ENCODE data around the gene SH3GL1. TPM values are rescaled to one million over a fixed set of nuclear protein-coding genes. Genes with fewer than 3 reads are reported as not detected.

SH3GL1 gene
- total RNA-seq = 100 to 1,000 TPM in 1 of 9 donors, 10 to 100 TPM in 8; 45.5 to 112 (median 83.8) TPM
- 100 to 1,000 TPM in 1 of 3 donors, 10 to 100 TPM in 2; 20.9 to 104 (median 96.4) TPM for polyA plus RNA-seq
- long read RNA-seq, donor 1, transcript SH3GL1-201 (10 exons, 2,516 nt) = major isoform, 12 of 12 reads
- long read RNA-seq, donor 1, partial matches to known transcripts = 0 of 12 reads
- long read RNA-seq, donor 1, other reads (novel, unspliced or antisense) = 0 of 12 reads
- long read RNA-seq, donor 2, transcript SH3GL1-201 (10 exons, 2,516 nt) = major isoform, 34 of 34 reads
- long read RNA-seq, donor 2, partial matches to known transcripts = 0 of 34 reads
- long read RNA-seq, donor 2, other reads (novel, unspliced or antisense) = 0 of 34 reads
- long read RNA-seq, donor 3, transcript SH3GL1-201 (10 exons, 2,516 nt) = major isoform, 8 of 8 reads
- long read RNA-seq, donor 3, partial matches to known transcripts = 0 of 8 reads
- long read RNA-seq, donor 3, other reads (novel, unspliced or antisense) = 0 of 8 reads
- long read RNA-seq, donor 4, transcript SH3GL1-201 (10 exons, 2,516 nt) = major isoform, 6 of 16 reads
- long read RNA-seq, donor 4, partial matches to known transcripts = 3 of 16 reads
- long read RNA-seq, donor 4, other reads (novel, unspliced or antisense) = 7 of 16 reads
- long read RNA-seq, donor 5, transcript SH3GL1-201 (10 exons, 2,516 nt) = major isoform, 264 of 309 reads
- long read RNA-seq, donor 5, partial matches to known transcripts = 10 of 309 reads
- long read RNA-seq, donor 5, other reads (novel, unspliced or antisense) = 34 of 309 reads
- long read RNA-seq, donor 6, partial matches to known transcripts = 2 of 13 reads
- long read RNA-seq, donor 6, other reads (novel, unspliced or antisense) = 10 of 13 reads
- long read RNA-seq, donor 7, transcript SH3GL1-201 (10 exons, 2,516 nt) = major isoform, 14 of 14 reads
- long read RNA-seq, donor 7, partial matches to known transcripts = 0 of 14 reads
- long read RNA-seq, donor 7, other reads (novel, unspliced or antisense) = 0 of 14 reads
- long read RNA-seq, donor 8, transcript SH3GL1-201 (10 exons, 2,516 nt) = major isoform, 40 of 85 reads
- long read RNA-seq, donor 8, partial matches to known transcripts = 45 of 85 reads
- long read RNA-seq, donor 8, other reads (novel, unspliced or antisense) = 0 of 85 reads
- long read RNA-seq, donor 9, transcript SH3GL1-201 (10 exons, 2,516 nt) = major isoform, 12 of 12 reads
- long read RNA-seq, donor 9, partial matches to known transcripts = 0 of 12 reads
- long read RNA-seq, donor 9, other reads (novel, unspliced or antisense) = 0 of 12 reads
- long read RNA-seq, donor 10, transcript SH3GL1-201 (10 exons, 2,516 nt) = major isoform, 27 of 27 reads
- long read RNA-seq, donor 10, partial matches to known transcripts = 0 of 27 reads
- long read RNA-seq, donor 10, other reads (novel, unspliced or antisense) = 0 of 27 reads

GRCh38 chr19:4400135-4400936 lies at the start of gene SH3GL1:
Gene SH3GL1, minus strand, starts transcription at chr19:4400547. Its CDS starts 179 bp downstream, at chr19:4400368.
- TF ChIP-seq CTCF (IDR thresholded peaks at IDR 0.05) (peak; percentile 70 to 99 (median 94)), POLR2A (IDR thresholded peaks at IDR 0.05) (peak; percentile 86 to 88)
- H3K27me3 ChIP-seq = no peaks in the 10 kb centered on the region
- 0 to 3% (median 0%) methylated on average over 7 to 90 of the region's 90 CpGs for WGBS, 4 donors
- peaks cover 33 to 52% of the 10 kb centered on the region in 2 donors for H3K4me1 ChIP-seq (replicated peaks in 1 of 2)
- peak within 1 kb of the TSS; percentile 78 to 94 (median 85) for H3K4me3 ChIP-seq
- H3K9me3 ChIP-seq (replicated peaks in 1 of 3) = no peaks in the 10 kb centered on the region
- peak; percentile 87 to 98 (median 96) for DNase-seq
- peaks cover 0 to 9% of the 10 kb centered on the region in 2 donors for H3K36me3 ChIP-seq (replicated peaks in 1 of 2)
- peak within 1 kb of the TSS; percentile 64 to 99 (median 89) for H3K27ac ChIP-seq
- intact Hi-C loops (cut with DNase I) = loop anchor here in 1 of 2 donors (10.0 kb wide), 1 partner anchor 54 kb away; the partner anchor contains the start of gene UBXN6

- Histone ChIP-seq H3K36me3 (replicated peaks in 1 of 2) (peaks cover 0 to 89% of the 10 kb centered on the region in 2 donors), H3K27ac (peak overlapping the region in 4 of 5 donors; percentile 92 to 95 (median 93)), H3K9me3 (replicated peaks in 1 of 3) (no peaks in the 10 kb centered on the region), H3K4me1 (replicated peaks in 1 of 2) (peaks cover 50 to 63% of the 10 kb centered on the region in 2 donors), H3K27me3 (no peaks in the 10 kb centered on the region), H3K4me3 (no peak overlapping the region)
- TF ChIP-seq POLR2A (IDR thresholded peaks at IDR 0.05) (no peak), CTCF (IDR thresholded peaks at IDR 0.05) (no peak)
- WGBS, 4 donors = 80 to 90% (median 88%) methylated on average over 9 of the region's 9 CpGs
- intact Hi-C loops (cut with DNase I) = loop anchor here in 1 of 2 donors (10.0 kb wide), 1 partner anchor 45 kb away; the partner anchor contains the start of genes CHAF1A and SH3GL1
- DNase-seq = peak in 1 of 7 donors; percentile 43
Observed at GRCh38 chr19:4449639-4450028, 49.3 kb upstream of the SH3GL1 start.

- peak; percentile 95 to 99 (median 98) for DNase-seq
- 46 to 63% (median 49%) methylated on average over 10 to 24 of the region's 24 CpGs for WGBS, 4 donors
- H3K27me3 ChIP-seq = no peaks in the 10 kb centered on the region
- no peak overlapping the region for H3K4me3 ChIP-seq
- intact Hi-C loops (cut with DNase I) = no loop called here
- peak in 1 of 2 donors; percentile 62 for TF ChIP-seq POLR2A (IDR thresholded peaks at IDR 0.05)
- peak in 5 of 6 experiments; percentile 32 to 44 (median 38) for TF ChIP-seq CTCF (IDR thresholded peaks at IDR 0.05)
- peaks cover 45 to 59% of the 10 kb centered on the region in 2 donors for H3K4me1 ChIP-seq (replicated peaks in 1 of 2)
- peaks cover 0 to 94% of the 10 kb centered on the region in 2 donors for H3K36me3 ChIP-seq (replicated peaks in 1 of 2)
- H3K27ac ChIP-seq = peak overlapping the region; percentile 80 to 95 (median 92)
- H3K9me3 ChIP-seq (replicated peaks in 1 of 3) = no peaks in the 10 kb centered on the region
Observed at GRCh38 chr19:4449022-4449638, 48.8 kb upstream of the SH3GL1 start.
